ENCODE data around the gene PRF1.

PRF1 gene

DNA sequence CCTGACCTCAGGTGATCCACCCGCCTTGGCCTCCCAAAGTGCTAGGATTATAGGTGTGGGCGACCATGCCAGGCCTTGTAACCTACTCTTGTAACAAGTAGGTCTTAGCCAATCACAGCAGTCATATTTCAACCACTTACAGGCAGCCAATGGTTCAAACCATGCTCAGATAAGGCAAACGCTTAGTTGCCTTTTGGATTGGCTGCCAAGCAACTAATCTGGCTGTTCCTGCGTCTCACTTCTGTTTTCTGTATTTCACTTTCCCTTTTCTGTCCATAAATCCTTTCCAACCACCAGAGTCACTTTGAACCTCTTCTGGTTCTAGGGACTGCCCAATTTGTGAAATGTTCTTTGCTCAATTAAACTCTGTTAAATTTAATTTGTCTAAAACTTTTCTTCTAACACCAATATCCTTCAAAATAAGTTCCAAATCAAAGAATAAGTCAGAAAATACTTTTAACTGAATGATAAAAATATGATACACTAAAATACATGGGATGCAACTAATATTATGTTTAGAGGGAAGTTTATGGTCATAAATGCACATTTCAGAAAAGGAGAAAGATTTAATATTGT, 19.1 kb upstream of the PRF1 start:
- TF ChIP-seq POLR2AphosphoS5 (IDR thresholded peaks at IDR 0.05; ENCODE audit: low read depth): no peak
- no peak for TF ChIP-seq GABPA (IDR thresholded peaks at IDR 0.05; ENCODE audit: low read depth)
- no peak for TF ChIP-seq SPI1 (IDR thresholded peaks at IDR 0.05; ENCODE audit: borderline replicate concordance, low read depth)
- TF ChIP-seq, protein P1, sequence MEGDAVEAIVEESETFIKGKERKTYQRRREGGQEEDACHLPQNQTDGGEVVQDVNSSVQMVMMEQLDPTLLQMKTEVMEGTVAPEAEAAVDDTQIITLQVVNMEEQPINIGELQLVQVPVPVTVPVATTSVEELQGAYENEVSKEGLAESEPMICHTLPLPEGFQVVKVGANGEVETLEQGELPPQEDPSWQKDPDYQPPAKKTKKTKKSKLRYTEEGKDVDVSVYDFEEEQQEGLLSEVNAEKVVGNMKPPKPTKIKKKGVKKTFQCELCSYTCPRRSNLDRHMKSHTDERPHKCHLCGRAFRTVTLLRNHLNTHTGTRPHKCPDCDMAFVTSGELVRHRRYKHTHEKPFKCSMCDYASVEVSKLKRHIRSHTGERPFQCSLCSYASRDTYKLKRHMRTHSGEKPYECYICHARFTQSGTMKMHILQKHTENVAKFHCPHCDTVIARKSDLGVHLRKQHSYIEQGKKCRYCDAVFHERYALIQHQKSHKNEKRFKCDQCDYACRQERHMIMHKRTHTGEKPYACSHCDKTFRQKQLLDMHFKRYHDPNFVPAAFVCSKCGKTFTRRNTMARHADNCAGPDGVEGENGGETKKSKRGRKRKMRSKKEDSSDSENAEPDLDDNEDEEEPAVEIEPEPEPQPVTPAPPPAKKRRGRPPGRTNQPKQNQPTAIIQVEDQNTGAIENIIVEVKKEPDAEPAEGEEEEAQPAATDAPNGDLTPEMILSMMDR (IDR thresholded peaks at IDR 0.05; ENCODE audit: insufficient read depth, low read length): no peak
- Histone ChIP-seq H3K27ac (replicated peaks) (no peak overlapping the region), H3K27me3 (ENCODE audit: insufficient read depth, poor library complexity, severe bottlenecking) (no peaks in the 10 kb centered on the region), H3K4me3 (replicated peaks; ENCODE audit: insufficient read depth, low read length) (no peak overlapping the region)
- no peak for DNase-seq (ENCODE audit: low read depth in 1 of 2, low spot score in 1 of 2)

DNA sequence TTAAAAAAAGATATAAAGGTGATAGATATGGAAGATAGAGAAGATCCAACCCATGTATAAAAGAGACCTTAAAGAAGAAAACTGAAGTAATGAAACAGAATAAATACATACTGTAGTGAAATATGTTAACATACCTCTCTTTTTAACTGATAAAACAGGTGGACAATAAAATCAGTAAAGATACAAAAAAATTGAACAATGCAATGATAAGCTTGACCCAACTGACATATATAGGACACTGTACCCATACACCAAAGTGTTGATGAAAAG, 17.4 kb upstream of the PRF1 start:
- TF ChIP-seq GABPA (IDR thresholded peaks at IDR 0.05; ENCODE audit: low read depth) (no peak), SPI1 (IDR thresholded peaks at IDR 0.05; ENCODE audit: borderline replicate concordance, low read depth) (no peak), POLR2AphosphoS5 (IDR thresholded peaks at IDR 0.05; ENCODE audit: low read depth) (no peak)
- TF ChIP-seq, protein P2, sequence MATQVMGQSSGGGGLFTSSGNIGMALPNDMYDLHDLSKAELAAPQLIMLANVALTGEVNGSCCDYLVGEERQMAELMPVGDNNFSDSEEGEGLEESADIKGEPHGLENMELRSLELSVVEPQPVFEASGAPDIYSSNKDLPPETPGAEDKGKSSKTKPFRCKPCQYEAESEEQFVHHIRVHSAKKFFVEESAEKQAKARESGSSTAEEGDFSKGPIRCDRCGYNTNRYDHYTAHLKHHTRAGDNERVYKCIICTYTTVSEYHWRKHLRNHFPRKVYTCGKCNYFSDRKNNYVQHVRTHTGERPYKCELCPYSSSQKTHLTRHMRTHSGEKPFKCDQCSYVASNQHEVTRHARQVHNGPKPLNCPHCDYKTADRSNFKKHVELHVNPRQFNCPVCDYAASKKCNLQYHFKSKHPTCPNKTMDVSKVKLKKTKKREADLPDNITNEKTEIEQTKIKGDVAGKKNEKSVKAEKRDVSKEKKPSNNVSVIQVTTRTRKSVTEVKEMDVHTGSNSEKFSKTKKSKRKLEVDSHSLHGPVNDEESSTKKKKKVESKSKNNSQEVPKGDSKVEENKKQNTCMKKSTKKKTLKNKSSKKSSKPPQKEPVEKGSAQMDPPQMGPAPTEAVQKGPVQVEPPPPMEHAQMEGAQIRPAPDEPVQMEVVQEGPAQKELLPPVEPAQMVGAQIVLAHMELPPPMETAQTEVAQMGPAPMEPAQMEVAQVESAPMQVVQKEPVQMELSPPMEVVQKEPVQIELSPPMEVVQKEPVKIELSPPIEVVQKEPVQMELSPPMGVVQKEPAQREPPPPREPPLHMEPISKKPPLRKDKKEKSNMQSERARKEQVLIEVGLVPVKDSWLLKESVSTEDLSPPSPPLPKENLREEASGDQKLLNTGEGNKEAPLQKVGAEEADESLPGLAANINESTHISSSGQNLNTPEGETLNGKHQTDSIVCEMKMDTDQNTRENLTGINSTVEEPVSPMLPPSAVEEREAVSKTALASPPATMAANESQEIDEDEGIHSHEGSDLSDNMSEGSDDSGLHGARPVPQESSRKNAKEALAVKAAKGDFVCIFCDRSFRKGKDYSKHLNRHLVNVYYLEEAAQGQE (IDR thresholded peaks at IDR 0.05; ENCODE audit: insufficient replicate concordance, low read depth): no peak
- TF ChIP-seq, protein P1 (IDR thresholded peaks at IDR 0.05; ENCODE audit: insufficient read depth, low read length): no peak
- no peak overlapping the region for H3K27ac ChIP-seq (replicated peaks)
- no peak for DNase-seq (ENCODE audit: low read depth in 1 of 2, low spot score in 1 of 2)

DNA sequence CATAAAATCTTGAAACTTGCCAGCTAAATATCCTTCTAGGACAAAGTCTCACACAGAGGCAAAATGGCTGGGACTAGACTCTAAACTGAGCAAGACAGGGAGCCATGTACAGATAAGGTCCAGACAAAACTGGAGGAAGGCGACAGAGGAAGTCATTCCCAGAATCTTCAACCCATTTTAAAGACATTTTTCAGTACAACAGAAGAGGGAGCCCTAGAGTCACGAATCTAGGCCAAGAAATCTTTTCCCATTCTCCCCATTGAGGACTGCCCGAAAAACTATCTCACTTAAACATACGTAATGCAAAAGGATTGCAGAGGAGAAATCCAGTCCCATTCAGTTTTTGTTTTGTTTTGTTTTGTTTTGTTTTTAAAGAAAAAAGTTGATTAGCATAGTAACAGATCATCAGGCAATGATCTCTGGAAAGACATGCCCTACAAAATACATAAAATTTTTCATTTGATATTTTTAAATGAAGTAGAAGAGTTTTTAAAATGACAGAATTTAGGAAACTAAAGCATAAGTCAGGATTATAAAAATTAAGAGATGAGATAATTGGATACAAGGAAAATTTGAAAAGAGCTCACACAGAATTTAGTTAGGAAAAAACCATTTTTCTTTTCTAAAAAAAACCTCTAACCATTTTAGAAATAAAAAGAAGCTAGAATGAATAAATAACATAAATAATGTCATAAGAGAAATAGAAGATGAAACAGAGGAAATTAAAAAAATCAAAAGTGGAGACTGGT, 16.9 kb upstream of the PRF1 start:
- DNase-seq (ENCODE audit: low read depth in 1 of 2, low spot score in 1 of 2): peak in 1 of 2 experiments; percentile 13
- TF ChIP-seq GABPA (IDR thresholded peaks at IDR 0.05; ENCODE audit: low read depth): no peak
- no peak for TF ChIP-seq SPI1 (IDR thresholded peaks at IDR 0.05; ENCODE audit: borderline replicate concordance, low read depth)
- no peak for TF ChIP-seq POLR2AphosphoS5 (IDR thresholded peaks at IDR 0.05; ENCODE audit: low read depth)
- TF ChIP-seq, protein P2 (IDR thresholded peaks at IDR 0.05; ENCODE audit: insufficient replicate concordance, low read depth): no peak
- TF ChIP-seq, protein P1 (IDR thresholded peaks at IDR 0.05; ENCODE audit: insufficient read depth, low read length): no peak
- no peaks in the 10 kb centered on the region for H3K27me3 ChIP-seq (ENCODE audit: insufficient read depth, poor library complexity, severe bottlenecking)
- no peak overlapping the region for H3K27ac ChIP-seq (replicated peaks)
- H3K4me3 ChIP-seq (replicated peaks; ENCODE audit: insufficient read depth, low read length): no peak overlapping the region

More for the DNA sequence above, 17.4 kb upstream of the PRF1 start:
- Histone ChIP-seq H3K27me3 (ENCODE audit: insufficient read depth, poor library complexity, severe bottlenecking) (no peaks in the 10 kb centered on the region), H3K4me3 (replicated peaks; ENCODE audit: insufficient read depth, low read length) (no peak overlapping the region)

All from HL-60 (cell line).